LoVo (cell line): ENCODE results near the gene PCMTD2.
A peak's percentile ranks its signal among the peaks of the same experiment; 100 is the strongest.

Experiments used
- DNase-seq: peaks from one replicate; pipeline ENCODE4 v3.0.0-alpha.2; 2016; ENCODE audit warnings: low spot score

The PCMTD2 gene

GRCh38 chr20:64255361-64256281, at the start of gene PCMTD2:
Gene PCMTD2 (plus strand): TSS chr20:64255748. CDS start chr20:64259966, 4,218 bp downstream.
- DNase-seq = peak; percentile 85

GRCh38 chr20:64206614-64207013, 48.9 kb upstream of the PCMTD2 start:
- no peak for DNase-seq

- no peak for DNase-seq
These were observed 47.6 kb upstream of the PCMTD2 start for GRCh38 chr20:64207641-64208590.

GRCh38 chr20:64209148-64209547, 46.4 kb upstream of the PCMTD2 start:
- no peak for DNase-seq

- no peak for DNase-seq
These were observed 44.7 kb upstream of the PCMTD2 start for GRCh38 chr20:64210656-64211369.

- DNase-seq = no peak
These were observed 43.5 kb upstream of the PCMTD2 start for GRCh38 chr20:64211874-64212658.

- no peak for DNase-seq
These were observed 42.8 kb upstream of the PCMTD2 start for GRCh38 chr20:64212755-64213154.

- DNase-seq = no peak
These were observed 41.4 kb upstream of the PCMTD2 start for GRCh38 chr20:64214113-64214512.

GRCh38 chr20:64214952-64215351, 40.6 kb upstream of the PCMTD2 start:
- no peak for DNase-seq

GRCh38 chr20:64216036-64216435, 39.5 kb upstream of the PCMTD2 start:
- no peak for DNase-seq

GRCh38 chr20:64216910-64217309, 38.6 kb upstream of the PCMTD2 start:
- no peak for DNase-seq

- DNase-seq = no peak
These were observed 37.9 kb upstream of the PCMTD2 start for GRCh38 chr20:64217539-64218221.

GRCh38 chr20:64219202-64219601, 36.3 kb upstream of the PCMTD2 start:
- DNase-seq = no peak

- DNase-seq = no peak
These were observed 35.8 kb upstream of the PCMTD2 start for GRCh38 chr20:64219730-64220129.

- no peak for DNase-seq
These were observed 35.1 kb upstream of the PCMTD2 start for GRCh38 chr20:64220420-64220819.

- DNase-seq = no peak
These were observed 34.5 kb upstream of the PCMTD2 start for GRCh38 chr20:64220891-64221527.

GRCh38 chr20:64222291-64222735, 33.2 kb upstream of the PCMTD2 start:
- no peak for DNase-seq

GRCh38 chr20:64222851-64223525, 32.6 kb upstream of the PCMTD2 start:
- no peak for DNase-seq

GRCh38 chr20:64223526-64224067, 32.0 kb upstream of the PCMTD2 start:
- no peak for DNase-seq
